ENCODE measurements around the gene AOPEP. TPM values are rescaled to one million over a fixed set of nuclear protein-coding genes. Genes with fewer than 3 reads are reported as not detected.

AOPEP gene
- total RNA-seq, 1 experiment from 2014 or later, result 36.4 TPM

DNA sequence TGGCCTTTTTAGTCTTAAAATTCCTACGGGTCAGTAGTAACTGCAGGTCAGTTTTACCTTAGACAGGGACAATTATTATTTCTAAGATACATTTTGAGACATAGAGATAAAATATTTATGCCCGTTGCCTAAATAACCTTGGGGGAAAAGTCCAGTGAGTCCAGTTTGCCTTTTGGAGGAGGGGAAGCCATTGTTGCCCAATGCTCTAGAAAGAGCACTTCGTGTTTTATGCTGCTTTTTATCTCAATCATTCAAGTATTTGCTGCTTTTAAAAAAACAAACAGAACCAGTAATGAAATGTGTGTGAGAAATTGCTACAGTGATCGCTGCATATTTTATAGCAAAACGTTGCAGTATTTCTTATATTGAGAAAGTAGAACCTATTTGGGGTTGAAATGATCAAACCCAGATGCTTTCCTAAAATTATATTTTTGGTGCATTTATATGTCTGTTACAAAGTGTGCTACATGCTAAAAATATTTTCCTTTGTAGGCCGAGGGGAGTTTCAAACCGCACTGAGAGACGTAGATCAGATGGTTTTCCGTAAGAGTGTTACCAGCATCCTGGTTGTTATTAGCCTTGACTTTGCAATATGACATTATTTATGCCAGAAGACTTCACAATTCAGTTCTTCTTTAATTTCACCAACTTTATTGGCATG, 266.8 kb downstream of the AOPEP start:
- in situ Hi-C loops (cut with HindIII; ENCODE audit: low pct_unique_long_range_greater_than_20kb, low sequenced_read_pairs), result no loop called here
- no peaks in the 10 kb centered on the region for H3K36me3 ChIP-seq (ENCODE audit: control insufficient read depth, insufficient read depth, low read length)
- intact Hi-C loops (cut with micrococcal nuclease; ENCODE audit: unreplicated experiment), result no loop called here
- TF ChIP-seq TCF7L2 (IDR thresholded peaks at IDR 0.05; ENCODE audit: low read depth, low read length) (no peak), POLR2AphosphoS5 (IDR thresholded peaks at IDR 0.05; ENCODE audit: low read depth, low read length) (no peak), SIN3A (IDR thresholded peaks at IDR 0.05; ENCODE audit: borderline replicate concordance, insufficient read depth, low read depth, low read length) (no peak)
- TF ChIP-seq, protein P1, sequence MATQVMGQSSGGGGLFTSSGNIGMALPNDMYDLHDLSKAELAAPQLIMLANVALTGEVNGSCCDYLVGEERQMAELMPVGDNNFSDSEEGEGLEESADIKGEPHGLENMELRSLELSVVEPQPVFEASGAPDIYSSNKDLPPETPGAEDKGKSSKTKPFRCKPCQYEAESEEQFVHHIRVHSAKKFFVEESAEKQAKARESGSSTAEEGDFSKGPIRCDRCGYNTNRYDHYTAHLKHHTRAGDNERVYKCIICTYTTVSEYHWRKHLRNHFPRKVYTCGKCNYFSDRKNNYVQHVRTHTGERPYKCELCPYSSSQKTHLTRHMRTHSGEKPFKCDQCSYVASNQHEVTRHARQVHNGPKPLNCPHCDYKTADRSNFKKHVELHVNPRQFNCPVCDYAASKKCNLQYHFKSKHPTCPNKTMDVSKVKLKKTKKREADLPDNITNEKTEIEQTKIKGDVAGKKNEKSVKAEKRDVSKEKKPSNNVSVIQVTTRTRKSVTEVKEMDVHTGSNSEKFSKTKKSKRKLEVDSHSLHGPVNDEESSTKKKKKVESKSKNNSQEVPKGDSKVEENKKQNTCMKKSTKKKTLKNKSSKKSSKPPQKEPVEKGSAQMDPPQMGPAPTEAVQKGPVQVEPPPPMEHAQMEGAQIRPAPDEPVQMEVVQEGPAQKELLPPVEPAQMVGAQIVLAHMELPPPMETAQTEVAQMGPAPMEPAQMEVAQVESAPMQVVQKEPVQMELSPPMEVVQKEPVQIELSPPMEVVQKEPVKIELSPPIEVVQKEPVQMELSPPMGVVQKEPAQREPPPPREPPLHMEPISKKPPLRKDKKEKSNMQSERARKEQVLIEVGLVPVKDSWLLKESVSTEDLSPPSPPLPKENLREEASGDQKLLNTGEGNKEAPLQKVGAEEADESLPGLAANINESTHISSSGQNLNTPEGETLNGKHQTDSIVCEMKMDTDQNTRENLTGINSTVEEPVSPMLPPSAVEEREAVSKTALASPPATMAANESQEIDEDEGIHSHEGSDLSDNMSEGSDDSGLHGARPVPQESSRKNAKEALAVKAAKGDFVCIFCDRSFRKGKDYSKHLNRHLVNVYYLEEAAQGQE (IDR thresholded peaks at IDR 0.05; ENCODE audit: insufficient read depth in 1 of 2, low read depth in 2 of 2, low read length in 1 of 2), result no peak
- TF ChIP-seq, protein P2, sequence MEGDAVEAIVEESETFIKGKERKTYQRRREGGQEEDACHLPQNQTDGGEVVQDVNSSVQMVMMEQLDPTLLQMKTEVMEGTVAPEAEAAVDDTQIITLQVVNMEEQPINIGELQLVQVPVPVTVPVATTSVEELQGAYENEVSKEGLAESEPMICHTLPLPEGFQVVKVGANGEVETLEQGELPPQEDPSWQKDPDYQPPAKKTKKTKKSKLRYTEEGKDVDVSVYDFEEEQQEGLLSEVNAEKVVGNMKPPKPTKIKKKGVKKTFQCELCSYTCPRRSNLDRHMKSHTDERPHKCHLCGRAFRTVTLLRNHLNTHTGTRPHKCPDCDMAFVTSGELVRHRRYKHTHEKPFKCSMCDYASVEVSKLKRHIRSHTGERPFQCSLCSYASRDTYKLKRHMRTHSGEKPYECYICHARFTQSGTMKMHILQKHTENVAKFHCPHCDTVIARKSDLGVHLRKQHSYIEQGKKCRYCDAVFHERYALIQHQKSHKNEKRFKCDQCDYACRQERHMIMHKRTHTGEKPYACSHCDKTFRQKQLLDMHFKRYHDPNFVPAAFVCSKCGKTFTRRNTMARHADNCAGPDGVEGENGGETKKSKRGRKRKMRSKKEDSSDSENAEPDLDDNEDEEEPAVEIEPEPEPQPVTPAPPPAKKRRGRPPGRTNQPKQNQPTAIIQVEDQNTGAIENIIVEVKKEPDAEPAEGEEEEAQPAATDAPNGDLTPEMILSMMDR (IDR thresholded peaks at IDR 0.05), result no peak
- peaks cover 5% of the 10 kb centered on the region for H3K4me1 ChIP-seq (ENCODE audit: control insufficient read depth, insufficient read depth, low read length)
- no peaks in the 10 kb centered on the region for H3K27me3 ChIP-seq (ENCODE audit: control insufficient read depth, insufficient read depth, low read length)
- CTCF ChIA-PET, result no interaction called here
- ATAC-seq (no peak), DNase-seq (ENCODE audit: low read depth, low spot score) (no peak)
- H3K27ac ChIP-seq (ENCODE audit: low read length), result no peak overlapping the region
- BruUV-seq (replicated peaks), result no TSS peak
- H3K9me3 ChIP-seq (ENCODE audit: control insufficient read depth, insufficient read depth, low read depth, low read length), result no peaks in the 10 kb centered on the region
- H3K4me3 ChIP-seq (ENCODE audit: low read depth in 2 of 2, low read length in 2 of 2), result no peak overlapping the region
- POLR2A ChIA-PET, result interaction anchor here (0.6 kb wide), 1 partner anchor 108 kb away, joined by 6 read pairs; no protein-coding TSS in a partner anchor

DNA sequence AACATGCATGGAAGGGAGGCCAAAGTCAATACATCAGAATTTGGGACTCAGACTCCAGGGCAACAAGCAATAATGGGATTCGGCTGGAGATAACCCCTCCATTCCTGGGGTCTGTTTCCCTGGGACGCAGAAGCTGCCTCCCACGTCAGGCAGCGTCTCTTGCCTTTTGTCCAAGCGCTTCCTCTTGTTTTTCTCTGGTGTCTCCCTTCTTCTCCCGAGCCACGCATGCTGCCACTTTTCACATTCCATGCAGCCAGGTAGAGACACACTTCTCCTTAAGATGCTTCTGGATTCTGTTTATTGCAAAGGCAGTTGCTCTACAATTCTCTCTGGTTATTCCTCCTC, 267.3 kb downstream of the AOPEP start:
- TF ChIP-seq, protein P2 (IDR thresholded peaks at IDR 0.05), result no peak
- TF ChIP-seq, protein P1 (IDR thresholded peaks at IDR 0.05; ENCODE audit: insufficient read depth in 1 of 2, low read depth in 2 of 2, low read length in 1 of 2), result no peak
- no peak for TF ChIP-seq SIN3A (IDR thresholded peaks at IDR 0.05; ENCODE audit: borderline replicate concordance, insufficient read depth, low read depth, low read length)
- TF ChIP-seq POLR2AphosphoS5 (IDR thresholded peaks at IDR 0.05; ENCODE audit: low read depth, low read length), result no peak
- no peak for TF ChIP-seq TCF7L2 (IDR thresholded peaks at IDR 0.05; ENCODE audit: low read depth, low read length)
- in situ Hi-C loops (cut with HindIII; ENCODE audit: low pct_unique_long_range_greater_than_20kb, low sequenced_read_pairs), result no loop called here
- ATAC-seq, result no peak
- BruUV-seq (replicated peaks), result no TSS peak
- no peaks in the 10 kb centered on the region for H3K9me3 ChIP-seq (ENCODE audit: control insufficient read depth, insufficient read depth, low read depth, low read length)
- DNase-seq (ENCODE audit: low read depth, low spot score), result no peak
- no peaks in the 10 kb centered on the region for H3K36me3 ChIP-seq (ENCODE audit: control insufficient read depth, insufficient read depth, low read length)
- H3K27ac ChIP-seq (ENCODE audit: low read length), result no peak overlapping the region
- no peak overlapping the region for H3K4me3 ChIP-seq (ENCODE audit: low read depth in 2 of 2, low read length in 2 of 2)
- ChIA-PET CTCF (no interaction called here), POLR2A (no interaction called here)
- intact Hi-C loops (cut with micrococcal nuclease; ENCODE audit: unreplicated experiment), result no loop called here
- H3K4me1 ChIP-seq (ENCODE audit: control insufficient read depth, insufficient read depth, low read length), result peaks cover 5% of the 10 kb centered on the region
- H3K27me3 ChIP-seq (ENCODE audit: control insufficient read depth, insufficient read depth, low read length), result no peaks in the 10 kb centered on the region

Data from Panc1 (cell line).